ENCODE data around the gene CYSRT1.

Gene CYSRT1

GRCh38 chr9:137194388-137194787 lies 30.6 kb upstream of the CYSRT1 start:
- DNase-seq (ENCODE audit: extremely low read depth, low read depth): no peak

DNA sequence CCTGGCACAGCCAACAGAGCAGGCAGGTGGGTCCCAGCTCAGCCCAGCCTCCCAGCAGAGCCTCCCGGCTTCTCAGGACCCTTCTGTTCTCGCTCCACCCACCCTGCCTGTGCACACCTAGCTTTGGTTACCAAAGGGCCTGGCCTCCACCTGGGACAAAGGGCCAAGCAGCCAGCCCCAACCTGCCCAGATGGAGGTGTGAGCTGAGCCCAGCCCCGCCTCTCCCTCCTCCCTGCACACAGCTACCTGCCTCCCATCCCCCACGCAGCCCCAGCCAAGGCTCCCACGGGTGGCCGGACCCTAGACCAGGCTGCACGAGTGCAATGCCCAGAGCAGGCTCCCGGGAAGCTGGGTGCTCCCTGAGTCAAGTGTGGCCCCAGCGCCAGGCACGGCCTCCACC lies 30.1 kb upstream of the CYSRT1 start:
- no peak overlapping the region for H3K4me3 ChIP-seq (replicated peaks; ENCODE audit: low read depth, low read length)
- no peak for DNase-seq (ENCODE audit: extremely low read depth, low read depth)
- TF ChIP-seq CTCF (IDR thresholded peaks at IDR 0.05; ENCODE audit: low read depth, low read length, missing control alignments): no peak

More at GRCh38 chr9:137194388-137194787, 30.6 kb upstream of the CYSRT1 start:
- TF ChIP-seq CTCF (IDR thresholded peaks at IDR 0.05; ENCODE audit: low read depth, low read length, missing control alignments): no peak
- H3K4me3 ChIP-seq (replicated peaks; ENCODE audit: low read depth, low read length): no peak overlapping the region

DNA sequence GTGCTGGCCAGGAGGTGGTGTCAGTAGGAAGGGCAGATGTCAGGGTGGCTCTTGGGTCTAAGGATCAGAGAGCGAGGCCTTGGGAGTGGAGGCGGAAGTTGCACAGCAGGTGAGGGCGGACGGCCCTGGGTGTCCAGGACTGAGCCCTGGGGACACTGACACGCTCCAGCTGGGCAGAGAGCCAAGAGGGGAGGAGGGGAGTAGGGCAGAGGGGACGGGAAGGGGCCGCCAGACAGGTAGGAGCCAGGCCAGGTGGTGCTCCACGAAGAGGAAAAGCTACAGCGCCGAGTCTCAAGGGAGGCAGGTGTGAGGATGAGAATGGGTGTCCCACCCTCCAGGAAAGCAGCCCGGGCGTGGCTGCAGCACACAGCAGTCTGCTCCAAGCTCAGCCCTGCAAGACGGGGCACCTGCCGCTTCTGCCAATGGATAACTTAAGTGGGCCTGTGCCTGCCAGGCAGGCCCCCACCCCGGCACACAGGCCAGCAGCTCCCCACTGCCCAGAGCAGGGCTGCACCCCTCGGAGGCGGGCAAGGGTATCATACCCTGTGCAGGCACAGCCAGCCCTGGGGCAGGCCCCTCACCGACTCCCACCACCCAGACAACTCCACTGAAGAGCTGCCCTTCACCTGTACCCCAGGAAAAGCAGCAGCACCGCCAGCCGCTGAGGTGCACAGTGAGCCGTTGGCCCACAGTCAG lies 29.3 kb upstream of the CYSRT1 start:
- H3K4me3 ChIP-seq (replicated peaks; ENCODE audit: low read depth, low read length): no peak overlapping the region
- DNase-seq (ENCODE audit: extremely low read depth, low read depth): no peak
- TF ChIP-seq CTCF (IDR thresholded peaks at IDR 0.05; ENCODE audit: low read depth, low read length, missing control alignments): no peak

- no peak for DNase-seq (ENCODE audit: extremely low read depth, low read depth)
- TF ChIP-seq CTCF (IDR thresholded peaks at IDR 0.05; ENCODE audit: low read depth, low read length, missing control alignments): no peak
- peak overlapping the region; percentile 46; the same call in 1 of the 2 replicates for H3K4me3 ChIP-seq (replicated peaks; ENCODE audit: low read depth, low read length)
Measured at GRCh38 chr9:137198051-137198901, 26.7 kb upstream of the CYSRT1 start.

DNA sequence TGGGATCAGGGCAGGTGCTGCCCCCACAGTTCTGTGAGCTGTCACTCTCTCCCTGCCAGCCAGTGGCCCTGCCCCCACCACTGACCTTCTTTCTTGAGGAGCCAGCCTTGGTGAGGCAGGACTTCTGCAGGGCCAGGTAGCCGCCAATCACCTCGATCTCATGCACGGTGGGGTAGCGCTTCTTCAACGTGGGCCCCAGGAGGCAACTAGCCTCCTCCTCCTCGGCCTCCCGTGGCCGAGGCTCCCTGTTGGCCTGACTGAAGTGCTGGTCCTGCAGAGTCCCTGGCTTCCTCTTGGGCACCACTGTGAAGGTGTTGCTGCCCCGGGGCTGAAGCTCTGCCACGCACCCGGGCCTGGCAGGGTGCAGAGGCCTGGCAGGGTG lies 26.1 kb upstream of the CYSRT1 start:
- DNase-seq (ENCODE audit: extremely low read depth, low read depth): no peak
- no peak for TF ChIP-seq CTCF (IDR thresholded peaks at IDR 0.05; ENCODE audit: low read depth, low read length, missing control alignments)
- peak overlapping the region; percentile 46 for H3K4me3 ChIP-seq (replicated peaks; ENCODE audit: low read depth, low read length)

- TF ChIP-seq CTCF (IDR thresholded peaks at IDR 0.05; ENCODE audit: low read depth, low read length, missing control alignments): no peak
- H3K4me3 ChIP-seq (replicated peaks; ENCODE audit: low read depth, low read length): peak overlapping the region; percentile 46
- DNase-seq (ENCODE audit: extremely low read depth, low read depth): no peak
Measured at GRCh38 chr9:137199411-137200121, 25.4 kb upstream of the CYSRT1 start.

Data from HFF-Myc (cell line).